Esophagus muscularis mucosa (tissue), 4 donors: ENCODE results near the gene CCDC78.

ENCODE experiments used
- CTCF ChIP-seq, 3 experiments: fragments of 200-600 bp in 2 of 3; fragments of 450-650 bp in 1 of 3; sonication (generic) in 2 of 3; IDR thresholded peaks; one replicate each; pipeline ENCODE4 v1.5.1; 2017 to 2019; ENCODE audit warnings: antibody characterized with exemption in 3 of 3, mild to moderate bottlenecking in 2 of 3, moderate library complexity in 1 of 3
- EP300 ChIP-seq: sonication (generic); formaldehyde crosslinking; IDR thresholded peaks from one replicate; pipeline ENCODE4 v1.6.1; 2017; ENCODE audit warnings: antibody characterized with exemption
- POLR2A ChIP-seq: fragments of 450-650 bp; IDR thresholded peaks from one replicate; pipeline ENCODE4 v1.6.1; 2017; ENCODE audit warnings: antibody characterized with exemption, moderate library complexity, mild to moderate bottlenecking, low read depth
- POLR2AphosphoS5 ChIP-seq, 2 donors: sonication (generic); formaldehyde crosslinking; IDR thresholded peaks; one replicate each; pipeline ENCODE4 v1.6.1; 2017; ENCODE audit warnings: antibody characterized with exemption in 2 of 2

DNA sequence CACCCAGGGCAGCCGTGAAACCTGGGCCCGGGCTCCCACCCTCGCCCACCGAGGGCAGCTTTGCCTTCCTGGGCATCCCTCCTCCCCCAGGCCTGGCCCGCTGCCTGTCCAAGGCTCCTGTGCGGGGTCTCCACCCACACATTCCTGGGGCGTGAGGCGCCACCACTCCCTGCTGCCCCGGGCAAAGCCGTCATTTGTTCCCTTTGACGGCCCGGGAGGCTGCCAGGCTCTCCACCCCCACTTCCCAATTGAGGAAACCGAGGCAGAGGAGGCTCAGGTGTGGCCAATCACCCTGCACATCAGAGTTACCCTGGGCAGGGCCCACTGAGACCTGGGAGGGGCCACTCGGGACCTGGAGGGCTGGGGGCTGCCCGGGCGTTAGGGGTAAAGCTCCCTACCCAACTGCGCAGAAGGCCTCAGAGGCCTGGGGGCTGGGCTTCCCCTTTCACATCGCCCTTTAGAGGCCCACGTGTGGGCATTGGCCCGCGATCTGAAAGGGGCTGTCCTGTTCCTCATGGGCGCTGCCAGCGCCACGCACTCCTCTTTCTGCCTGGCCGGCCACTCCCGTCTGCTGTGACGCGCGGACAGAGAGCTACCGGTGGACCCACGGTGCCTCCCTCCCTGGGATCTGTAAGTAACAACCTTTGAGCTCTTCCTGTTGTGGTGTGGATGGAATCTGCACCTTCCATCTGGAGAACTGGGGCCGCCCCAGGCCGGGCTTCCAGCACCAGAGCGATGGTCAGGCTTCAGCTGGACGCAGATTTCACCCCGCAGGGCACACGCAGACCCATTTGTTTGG lies 34.5 kb upstream of the CCDC78 start, which contains the start of gene MSLN:
- TF ChIP-seq CTCF (IDR thresholded peaks at IDR 0.05): no peak
- no peak for TF ChIP-seq POLR2AphosphoS5 (IDR thresholded peaks at IDR 0.05)
- TF ChIP-seq POLR2A: no peak
- TF ChIP-seq EP300: no peak
